Hepatocyte (in vitro differentiated cells): Measurements from ENCODE around the gene BCAR1. TPM values are rescaled to one million over a fixed set of nuclear protein-coding genes. Genes with fewer than 3 reads are reported as not detected.

Source experiments
- DNase-seq: peaks from one replicate; pipeline ENCODE4 v3.0.0-alpha.2; 2016; ENCODE audit warnings: low spot score
- H2AFZ ChIP-seq: fragments of 200-600 bp; sonication (generic); 2 replicates; pipeline ENCODE4 v1.6.0; 2016; ENCODE audit warnings: antibody characterized with exemption, mild to moderate bottlenecking
- H3K27ac ChIP-seq: fragments of 200-600 bp; sonication (generic); 2 replicates; pipeline ENCODE4 v1.5.1; 2016; ENCODE audit warnings: mild to moderate bottlenecking
- H3K27me3 ChIP-seq: fragments of 200-600 bp; sonication (generic); 2 replicates; pipeline ENCODE4 v1.6.1; 2016
- H3K36me3 ChIP-seq: fragments of 200-600 bp; sonication (generic); replicated peaks from 2 replicates; pipeline ENCODE4 v1.5.1; 2016; ENCODE audit warnings: low read depth; ENCODE audit not compliant: insufficient read depth
- H3K4me1 ChIP-seq: fragments of 200-600 bp; sonication (generic); 2 replicates; pipeline ENCODE4 v1.5.1; 2016; ENCODE audit warnings: mild to moderate bottlenecking, moderate library complexity; ENCODE audit not compliant: insufficient read depth
- H3K4me2 ChIP-seq: fragments of 200-600 bp; sonication (generic); 2 replicates; pipeline ENCODE4 v1.6.0; 2016
- H3K4me3 ChIP-seq: fragments of 200-600 bp; sonication (generic); 2 replicates; pipeline ENCODE4 v1.5.1; 2016; ENCODE audit warnings: mild to moderate bottlenecking
- H3K79me2 ChIP-seq: fragments of 200-600 bp; sonication (generic); 2 replicates; pipeline ENCODE4 v1.6.0; 2017; ENCODE audit warnings: mild to moderate bottlenecking
- H3K9me2 ChIP-seq: fragments of 200-600 bp; sonication (generic); replicated peaks from 2 replicates; pipeline ENCODE4 v1.6.0; 2017; ENCODE audit warnings: mild to moderate bottlenecking; ENCODE audit not compliant: insufficient read depth
- H3K9me3 ChIP-seq: fragments of 200-600 bp; sonication (generic); 2 replicates; pipeline ENCODE4 v1.5.1; 2016; ENCODE audit warnings: low read depth, mild to moderate bottlenecking
- H4K20me1 ChIP-seq: fragments of 200-600 bp; sonication (generic); 2 replicates; pipeline ENCODE4 v1.6.0; 2016; ENCODE audit warnings: mild to moderate bottlenecking; ENCODE audit not compliant: insufficient read depth, poor library complexity, severe bottlenecking
- CTCF ChIP-seq: fragments of 200-600 bp; sonication (generic); IDR thresholded peaks from 2 replicates; pipeline ENCODE4 v1.5.1; 2016; ENCODE audit warnings: antibody characterized with exemption, mild to moderate bottlenecking; ENCODE audit not compliant: poor library complexity
- EZH2 ChIP-seq: fragments of 200-600 bp; sonication (generic); IDR thresholded peaks from 2 replicates; pipeline ENCODE4 v1.6.1; 2016; ENCODE audit warnings: antibody characterized with exemption, mild to moderate bottlenecking, borderline replicate concordance
- EZH2phosphoT487 ChIP-seq: fragments of 200-600 bp; sonication (generic); IDR thresholded peaks from one replicate; pipeline ENCODE4 v1.6.1; 2018; ENCODE audit warnings: antibody characterized with exemption, mild to moderate bottlenecking, low read depth, moderate library complexity; ENCODE audit not compliant: unreplicated experiment, severe bottlenecking
- WGBS: methylation state at CpG from one replicate; pipeline ENCODE4 v1.1.6; 2016; ENCODE audit warnings: low lambda C conversion rate; ENCODE audit errors: missing lambda C conversion rate; 5-methylcytosine and 5-hydroxymethylcytosine counted together
- polyA plus RNA-seq: library from polyadenylated mRNA; unstranded; fragments of >200 nt; fragmentation: Nextera tagmentation; extraction: Ambion mirVana; gene quantifications from 2 replicates; pipeline ENCODE4 v1.2.1, GENCODE V29; 2016
- small RNA-seq: library from RNA; depleted of rRNA; stranded (forward); fragments of <200 nt; gene quantifications from one replicate; pipeline ENCODE3, GENCODE V24; 2014
- total RNA-seq: library from RNA; depleted of rRNA; stranded (reverse); fragments of >200 nt; gene quantifications from 2 replicates; pipeline ENCODE4 v1.2.3, GENCODE V29; 2014

BCAR1 gene
- total and polyA plus RNA-seq, 2 experiments from 2014 or later, result 77.3 to 112 TPM

GRCh38 chr16:75188832-75189477 lies 62.5 kb downstream of the BCAR1 start:
- Histone ChIP-seq H3K4me2 (no peak overlapping the region), H3K27ac (no peak overlapping the region), H3K9me2 (no peaks in the 10 kb centered on the region), H3K4me3 (no peak overlapping the region), H3K27me3 (no peaks in the 10 kb centered on the region), H3K36me3 (no peaks in the 10 kb centered on the region), H3K9me3 (no peaks in the 10 kb centered on the region), H3K79me2 (no peaks in the 10 kb centered on the region), H3K4me1 (no peaks in the 10 kb centered on the region), H2AFZ (no peak overlapping the region), H4K20me1 (no peaks in the 10 kb centered on the region)
- 82% methylated on average over 14 of the region's 14 CpGs for WGBS
- no peak for DNase-seq
- TF ChIP-seq EZH2phosphoT487 (no peak), EZH2 (no peak), CTCF (no peak)

- Histone ChIP-seq H4K20me1 (no peaks in the 10 kb centered on the region), H3K36me3 (no peaks in the 10 kb centered on the region), H3K79me2 (no peaks in the 10 kb centered on the region), H3K27me3 (no peaks in the 10 kb centered on the region), H2AFZ (no peak overlapping the region), H3K4me3 (no peak overlapping the region), H3K9me3 (no peaks in the 10 kb centered on the region), H3K27ac (no peak overlapping the region), H3K4me1 (no peaks in the 10 kb centered on the region), H3K9me2 (no peaks in the 10 kb centered on the region), H3K4me2 (no peak overlapping the region)
- 67% methylated on average over 3 of the region's 3 CpGs for WGBS
- TF ChIP-seq CTCF (no peak), EZH2phosphoT487 (no peak), EZH2 (no peak)
- no peak for DNase-seq
These were observed 69.8 kb downstream of the BCAR1 start for GRCh38 chr16:75181630-75182029.

- H3K36me3 ChIP-seq, result no peaks in the 10 kb centered on the region
- DNase-seq, result no peak
- no peaks in the 10 kb centered on the region for H4K20me1 ChIP-seq
- no peaks in the 10 kb centered on the region for H3K27me3 ChIP-seq
- no peaks in the 10 kb centered on the region for H3K9me2 ChIP-seq
- H3K4me3 ChIP-seq, result no peak overlapping the region
- H2AFZ ChIP-seq, result no peak overlapping the region
- 95% methylated on average over 6 of the region's 6 CpGs for WGBS
- TF ChIP-seq EZH2phosphoT487, result no peak
- no peak for TF ChIP-seq CTCF
- TF ChIP-seq EZH2, result no peak
- H3K9me3 ChIP-seq, result no peaks in the 10 kb centered on the region
- no peaks in the 10 kb centered on the region for H3K4me1 ChIP-seq
- no peak overlapping the region for H3K4me2 ChIP-seq
- no peaks in the 10 kb centered on the region for H3K79me2 ChIP-seq
- H3K27ac ChIP-seq, result no peak overlapping the region
These were observed 72.2 kb downstream of the BCAR1 start for GRCh38 chr16:75179208-75179607.

Small RNAs within 50 kb of the gene (small RNA-seq; reads per million reads assigned to genes)
- not detected for gene RNU6-758P

Other genes starting within 250 kb of the BCAR1 start
- 12.7 and 13.9 TPM in 2 replicates for gene LDHD, start 134.8 kb downstream of the BCAR1 start, total RNA-seq
- gene LDHD, start 134.8 kb downstream of the BCAR1 start, polyA plus RNA-seq, result 10.8 and 21.9 TPM in 2 replicates
- gene ZFP1, start 103.1 kb downstream of the BCAR1 start, total RNA-seq, result 14.4 and 18.0 TPM in 2 replicates
- 5.0 and 9.4 TPM in 2 replicates for gene ZFP1, start 103.1 kb downstream of the BCAR1 start, polyA plus RNA-seq
- not detected in 2 replicates for gene CTRB2, start 44.5 kb downstream of the BCAR1 start, total RNA-seq
- gene CTRB2, start 44.5 kb downstream of the BCAR1 start, polyA plus RNA-seq, result 0.44 TPM in 1 of 2 replicates, not detected in the other
- not detected in 2 replicates for gene CTRB1, start 32.6 kb downstream of the BCAR1 start, total RNA-seq
- gene CTRB1, start 32.6 kb downstream of the BCAR1 start, polyA plus RNA-seq, result 0.21 and 0.26 TPM in 2 replicates
- gene CFDP1, start 181.9 kb upstream of the BCAR1 start, total RNA-seq, result 106 and 116 TPM in 2 replicates
- 97.1 and 114 TPM in 2 replicates for gene CFDP1, start 181.9 kb upstream of the BCAR1 start, polyA plus RNA-seq
- gene TMEM170A, start 213.1 kb upstream of the BCAR1 start, total RNA-seq, result 42.1 and 43.6 TPM in 2 replicates
- gene TMEM170A, start 213.1 kb upstream of the BCAR1 start, polyA plus RNA-seq, result 15.0 and 21.1 TPM in 2 replicates
- gene CHST6, start 243.8 kb upstream of the BCAR1 start, total RNA-seq, result 0.32 and 0.33 TPM in 2 replicates
- gene CHST6, start 243.8 kb upstream of the BCAR1 start, polyA plus RNA-seq, result 0.16 and 0.37 TPM in 2 replicates